Suprapubic skin (tissue), 3 donors: ENCODE results near the gene GSTO1.

Experiments
- CTCF ChIP-seq, 2 donors: fragments of 200-600 bp in 1 of 2; fragments of 450-650 bp in 1 of 2; sonication (generic) in 1 of 2; IDR thresholded peaks; one replicate each; pipeline ENCODE4 v1.5.1; 2016 to 2019; ENCODE audit warnings: antibody characterized with exemption in 2 of 2, mild to moderate bottlenecking in 1 of 2, moderate library complexity in 1 of 2
- EP300 ChIP-seq: sonication (generic); formaldehyde crosslinking; IDR thresholded peaks from one replicate; pipeline ENCODE4 v1.6.1; 2017; ENCODE audit warnings: antibody characterized with exemption
- POLR2A ChIP-seq, 2 donors: fragments of 450-650 bp; IDR thresholded peaks; one replicate each; pipeline ENCODE4 v1.6.1; 2017; ENCODE audit warnings: antibody characterized with exemption in 2 of 2, mild to moderate bottlenecking in 2 of 2, moderate library complexity in 2 of 2

GRCh38 chr10:104260775-104261115 is 6.1 kb downstream of the GSTO1 start:
- TF ChIP-seq CTCF (IDR thresholded peaks at IDR 0.05) (no peak), POLR2A (IDR thresholded peaks at IDR 0.05) (no peak), EP300 (no peak)
